Fibroblast of villous mesenchyme (primary cell): Measurements from ENCODE around the gene ULBP3. TPM values are rescaled to one million over a fixed set of nuclear protein-coding genes. Genes with fewer than 3 reads are reported as not detected.
"Not testable (repeated sequence)": the region's sequence is repeated elsewhere in the genome, so short reads cannot be mapped to it uniquely, and the experiment has no call there.

Experiments used
- DNase-seq: peaks from one replicate; pipeline ENCODE4 v3.0.0-alpha.2; 2010; ENCODE audit warnings: low read depth
- H3K4me3 ChIP-seq: 2 replicates; pipeline ENCODE4 v1.5.1; 2011; ENCODE audit warnings: low read depth, mild to moderate bottlenecking, low read length
- total RNA-seq: library from RNA; depleted of rRNA; stranded (reverse); fragments of >200 nt; gene quantifications from 2 replicates; pipeline ENCODE4 v1.2.3, GENCODE V29; 2012
- TF ChIP-seq, protein P1 (sequence below): IDR thresholded peaks from 2 replicates; pipeline ENCODE4 v1.5.1; 2012; ENCODE audit warnings: low read depth, mild to moderate bottlenecking, low read length; ENCODE audit not compliant: insufficient read depth

ULBP3 gene
- total RNA-seq, 1 donor: 17.3 TPM

DNA sequence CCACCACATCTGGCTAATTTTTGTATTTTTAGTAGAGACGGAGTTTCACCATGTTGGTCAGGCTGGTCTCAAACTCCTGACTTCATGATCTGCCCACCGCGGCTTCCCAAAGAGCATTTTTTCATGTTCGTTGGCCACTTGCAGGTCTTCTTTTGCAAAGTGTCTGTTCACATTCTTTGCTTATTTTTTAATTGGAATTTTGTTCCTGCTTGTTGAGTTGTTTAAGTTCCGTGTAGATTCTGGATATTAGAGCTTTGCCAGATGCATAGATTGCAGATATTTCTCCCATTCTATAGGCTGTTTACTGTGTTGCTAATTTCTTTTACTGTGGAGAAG lies 51.8 kb downstream of the ULBP3 start:
- DNase-seq, H3K4me3 ChIP-seq: not testable (repeated sequence)
- TF ChIP-seq, protein P1, sequence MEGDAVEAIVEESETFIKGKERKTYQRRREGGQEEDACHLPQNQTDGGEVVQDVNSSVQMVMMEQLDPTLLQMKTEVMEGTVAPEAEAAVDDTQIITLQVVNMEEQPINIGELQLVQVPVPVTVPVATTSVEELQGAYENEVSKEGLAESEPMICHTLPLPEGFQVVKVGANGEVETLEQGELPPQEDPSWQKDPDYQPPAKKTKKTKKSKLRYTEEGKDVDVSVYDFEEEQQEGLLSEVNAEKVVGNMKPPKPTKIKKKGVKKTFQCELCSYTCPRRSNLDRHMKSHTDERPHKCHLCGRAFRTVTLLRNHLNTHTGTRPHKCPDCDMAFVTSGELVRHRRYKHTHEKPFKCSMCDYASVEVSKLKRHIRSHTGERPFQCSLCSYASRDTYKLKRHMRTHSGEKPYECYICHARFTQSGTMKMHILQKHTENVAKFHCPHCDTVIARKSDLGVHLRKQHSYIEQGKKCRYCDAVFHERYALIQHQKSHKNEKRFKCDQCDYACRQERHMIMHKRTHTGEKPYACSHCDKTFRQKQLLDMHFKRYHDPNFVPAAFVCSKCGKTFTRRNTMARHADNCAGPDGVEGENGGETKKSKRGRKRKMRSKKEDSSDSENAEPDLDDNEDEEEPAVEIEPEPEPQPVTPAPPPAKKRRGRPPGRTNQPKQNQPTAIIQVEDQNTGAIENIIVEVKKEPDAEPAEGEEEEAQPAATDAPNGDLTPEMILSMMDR: peak; percentile 20

GRCh38 chr6:150016324-150017185 lies 52.4 kb downstream of the ULBP3 start:
- peak; percentile 63 for DNase-seq
- no peak overlapping the region for H3K4me3 ChIP-seq
- TF ChIP-seq, protein P1: peak; percentile 56

DNA sequence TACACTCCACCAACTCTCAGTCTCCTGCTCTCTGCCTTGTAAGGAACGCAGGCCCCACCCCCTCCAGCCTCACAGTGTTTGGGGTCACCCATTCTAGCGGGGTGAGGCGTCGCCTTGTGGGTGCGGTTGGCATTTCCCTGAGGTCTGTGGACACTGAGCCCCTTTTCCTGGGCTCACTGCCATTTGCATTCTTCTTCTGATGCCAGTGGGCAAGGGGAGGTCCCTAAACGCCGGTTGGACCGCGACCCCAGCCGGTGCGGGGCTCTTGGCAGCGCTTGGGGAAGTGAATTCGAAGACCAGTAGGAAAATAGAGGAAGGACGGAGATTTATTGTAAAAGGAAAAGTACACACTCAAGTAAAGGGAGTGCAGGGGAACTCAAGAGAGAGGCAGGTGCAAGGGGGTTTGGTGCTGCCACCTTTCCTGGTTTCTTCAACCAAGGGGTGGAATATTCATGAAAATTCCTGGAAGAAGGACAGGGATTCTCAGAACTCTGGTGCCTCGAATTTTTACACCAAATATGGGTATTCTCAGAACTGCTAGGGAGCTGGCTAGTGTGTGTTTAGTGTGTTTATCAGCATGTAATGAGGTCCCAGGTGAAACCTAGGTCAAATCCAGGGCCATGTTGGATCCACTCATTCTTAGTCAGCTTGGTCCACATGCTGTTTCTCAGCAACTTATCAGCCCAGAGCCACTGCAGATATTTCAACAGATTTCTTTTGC lies 53.5 kb downstream of the ULBP3 start:
- DNase-seq, H3K4me3 ChIP-seq: not testable (repeated sequence)

- DNase-seq: not testable (repeated sequence)
Observed at GRCh38 chr6:150014623-150015280, 54.2 kb downstream of the ULBP3 start.

GRCh38 chr6:150013785-150014622 lies 54.9 kb downstream of the ULBP3 start:
- not testable (repeated sequence) for DNase-seq, H3K4me3 ChIP-seq

More at GRCh38 chr6:150014623-150015280, 54.2 kb downstream of the ULBP3 start:
- not testable (repeated sequence) for H3K4me3 ChIP-seq

GRCh38 chr6:150012846-150013784 lies 55.8 kb downstream of the ULBP3 start:
- H3K4me3 ChIP-seq, DNase-seq: not testable (repeated sequence)

Other genes starting within 250 kb of the ULBP3 start
- gene LRP11, start 204.8 kb downstream of the ULBP3 start, total RNA-seq: 97.2 and 97.6 TPM in 2 replicates
- gene RAET1E, start 171.0 kb downstream of the ULBP3 start, total RNA-seq: under 0.01 TPM in 1 of 2 replicates, not detected in the other
- gene RAET1G, start 146.0 kb downstream of the ULBP3 start, total RNA-seq: 1.3 TPM in 2 replicates
- 4.5 and 6.9 TPM in 2 replicates for gene ULBP2, start 127.1 kb downstream of the ULBP3 start, total RNA-seq
- gene ULBP1, start 105.2 kb downstream of the ULBP3 start, total RNA-seq: 0.43 and 1.6 TPM in 2 replicates
- not detected in 2 replicates for gene RAET1L, start 43.6 kb downstream of the ULBP3 start, total RNA-seq
- gene PPP1R14C, start 73.9 kb upstream of the ULBP3 start, total RNA-seq: not detected in 2 replicates